ENCODE data around the gene NDUFS1.
A peak's percentile ranks its signal among the peaks of the same experiment; 100 is the strongest.
"Not testable (repeated sequence)": the region's sequence is repeated elsewhere in the genome, so short reads cannot be mapped to it uniquely, and the experiment has no call there.

NDUFS1 gene

DNA sequence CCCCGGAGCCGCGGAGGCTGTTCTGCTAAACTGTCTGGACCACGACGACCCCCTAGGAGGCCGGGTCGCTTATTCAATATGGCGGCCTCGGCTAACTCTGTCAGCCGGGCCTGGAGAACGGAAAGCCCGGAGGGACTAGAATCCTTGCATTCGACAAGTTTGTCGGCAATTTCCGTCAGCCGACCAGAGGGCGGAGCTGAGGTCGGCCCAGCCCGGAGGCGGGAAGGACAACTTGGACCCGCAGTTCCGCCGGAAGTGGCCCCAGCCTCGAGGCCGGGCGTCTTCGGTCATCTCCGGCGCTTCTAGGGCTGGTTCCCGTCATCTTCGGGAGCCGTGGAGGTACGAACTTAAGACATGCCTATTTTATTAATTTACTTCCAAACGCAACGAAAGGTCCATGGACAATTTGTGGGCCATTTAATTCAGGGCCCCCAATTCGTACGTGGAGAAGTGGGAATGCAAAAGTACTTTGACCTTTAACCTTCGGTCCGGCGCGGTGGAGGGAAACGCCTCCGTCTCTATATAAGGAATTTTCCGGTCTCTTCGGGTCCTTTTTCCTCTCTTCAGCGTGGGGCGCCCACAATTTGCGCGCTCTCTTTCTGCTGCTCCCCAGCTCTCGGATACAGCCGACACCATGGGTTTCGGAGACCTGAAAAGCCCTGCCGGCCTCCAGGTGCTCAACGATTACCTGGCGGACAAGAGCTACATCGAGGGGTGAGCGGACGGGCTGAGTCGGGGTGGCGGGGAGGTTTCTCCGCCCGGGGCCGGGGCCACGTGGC lies at the start of gene NDUFS1, which contains the start of gene EEF1B2:
NDUFS1 (minus strand) TSS at position 99 of the 779 bp plus-strand sequence. CDS start 5,766 bp downstream, outside the sequence.
EEF1B2 (plus strand) TSS at position 550 of the 779 bp plus-strand sequence; CDS start at position 635, 85 bp downstream.
- DNase-seq, result peak; percentile 97

DNA sequence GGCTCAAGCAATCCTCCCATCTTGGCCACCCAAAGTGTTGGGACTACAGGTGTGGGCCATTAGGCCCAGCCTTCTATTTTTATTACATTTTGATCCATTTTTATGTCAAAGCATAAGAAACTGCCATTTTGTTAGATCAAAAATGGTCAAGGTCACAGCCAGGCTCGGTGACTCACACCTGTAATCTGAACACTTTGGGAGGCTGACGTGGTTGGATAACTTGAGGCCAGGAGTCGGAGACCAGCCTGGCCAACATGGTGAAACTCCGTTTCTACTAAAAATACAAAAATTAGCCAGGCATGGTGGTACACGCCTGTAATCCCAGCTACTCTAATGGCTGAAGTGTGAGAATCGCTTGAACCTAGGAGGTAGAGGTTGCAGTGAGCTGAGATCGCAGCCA lies 49.7 kb upstream of the NDUFS1 start:
- no peak for DNase-seq

DNA sequence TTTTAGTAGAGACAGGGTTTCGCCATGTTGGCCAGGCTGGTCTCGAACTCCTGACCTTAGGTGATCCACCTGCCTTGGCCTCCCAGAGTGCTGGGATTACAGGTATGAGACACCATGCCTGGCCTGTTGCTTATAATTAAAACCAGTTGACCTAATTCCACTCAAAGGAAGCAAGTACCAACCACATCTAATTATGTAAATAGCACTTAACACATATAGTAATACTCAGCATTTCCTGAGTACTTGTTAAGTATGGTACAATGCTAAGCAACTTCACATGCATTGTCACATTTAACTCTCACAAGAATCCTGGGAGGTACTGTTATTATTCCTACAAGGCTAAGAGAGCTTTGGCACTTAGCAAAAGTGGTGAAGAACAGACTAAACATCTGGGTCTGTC lies 48.1 kb upstream of the NDUFS1 start:
- not testable (repeated sequence) for DNase-seq

DNA sequence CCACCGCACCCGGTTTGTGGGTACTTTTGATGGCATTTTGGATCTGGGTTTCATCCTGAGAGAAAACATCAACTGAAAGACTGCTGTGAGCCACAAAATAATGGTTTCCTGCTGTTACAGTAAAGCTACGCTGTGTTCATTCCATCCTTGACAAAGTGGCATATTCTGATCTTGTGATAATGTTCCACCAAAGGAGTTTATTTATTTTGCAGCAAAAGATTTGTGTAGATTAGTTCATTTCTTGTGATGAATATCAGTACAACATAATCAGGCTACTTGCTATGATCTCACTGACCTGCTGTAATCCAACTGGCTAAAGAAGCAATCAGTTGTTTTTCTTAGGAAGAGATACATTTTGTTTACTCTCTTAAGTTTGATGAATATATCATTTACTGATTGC lies 45.5 kb upstream of the NDUFS1 start:
- DNase-seq, result no peak

DNA sequence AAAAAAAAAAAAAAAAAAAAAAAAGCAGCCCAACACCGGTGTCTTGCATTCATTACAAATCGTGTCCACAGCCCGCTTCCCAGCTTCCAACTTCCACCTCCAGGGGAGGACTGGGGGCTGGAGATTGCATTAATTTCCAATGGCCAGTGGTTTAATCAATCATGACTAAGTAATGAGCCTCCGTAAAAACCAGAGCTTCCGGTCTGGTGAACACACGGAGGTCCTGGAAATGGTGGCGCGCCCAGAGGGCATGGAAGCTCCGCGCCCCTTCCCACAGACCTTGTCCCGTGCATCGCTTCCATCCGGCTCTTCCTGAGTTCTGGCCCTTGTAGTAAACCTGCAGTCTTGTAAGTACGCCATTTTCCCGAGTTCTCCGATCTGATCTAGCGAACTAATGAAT lies 44.1 kb upstream of the NDUFS1 start:
- DNase-seq, result no peak

DNA sequence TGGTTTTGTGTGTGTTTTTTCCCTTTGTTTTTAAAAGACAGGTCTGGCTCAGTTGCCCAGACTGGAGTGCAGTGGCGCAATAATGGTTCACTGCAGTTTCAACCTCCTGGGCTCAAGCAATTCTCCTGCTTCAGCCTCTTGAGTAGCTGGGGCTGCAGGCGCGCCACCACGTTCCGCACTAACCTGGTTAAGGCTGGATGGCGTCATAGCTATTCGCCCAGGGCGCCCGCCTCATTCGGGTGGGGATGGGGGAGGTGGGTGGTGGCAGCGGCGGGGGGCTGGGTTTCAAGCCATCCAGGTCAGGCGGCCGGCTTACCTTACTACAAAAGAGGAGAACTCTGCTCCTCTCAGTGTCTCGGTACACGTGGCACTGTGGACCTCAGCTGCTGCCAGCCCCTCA lies 43.2 kb upstream of the NDUFS1 start:
- no peak for DNase-seq

DNA sequence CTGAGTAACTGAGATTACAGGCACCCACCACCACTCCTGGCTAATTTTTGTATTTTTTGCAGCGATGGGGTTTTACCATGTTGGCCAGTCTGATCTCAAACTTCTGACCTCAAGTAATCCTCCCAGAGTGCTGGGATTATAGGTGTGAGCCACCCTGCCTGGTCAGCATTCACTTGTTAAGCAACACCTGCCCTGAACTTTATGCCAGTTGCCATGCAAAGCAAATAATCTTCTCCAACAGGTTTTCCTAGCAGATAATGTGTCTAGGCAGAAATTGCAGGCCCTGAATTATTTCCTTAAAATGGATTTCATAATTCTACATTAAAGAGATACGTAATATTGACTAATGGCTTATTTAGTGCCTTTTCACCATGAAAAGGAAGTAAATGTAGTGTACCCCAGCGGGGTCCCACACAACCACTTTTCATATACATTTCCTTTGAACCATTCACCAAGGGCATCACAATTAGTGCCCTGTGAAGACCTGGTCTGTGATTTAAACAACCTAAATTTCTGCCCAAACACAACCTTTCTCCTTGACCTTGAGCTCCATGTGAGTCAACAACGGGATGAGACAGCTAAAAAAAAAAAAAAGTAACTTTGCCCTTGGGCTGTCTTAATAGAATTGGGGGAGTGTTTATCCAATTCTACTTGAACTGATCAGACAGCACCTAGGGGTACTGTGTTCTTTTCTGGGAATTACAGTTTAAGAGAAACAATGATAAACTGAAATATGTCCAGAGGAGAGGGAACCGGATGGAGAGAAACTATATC lies 42.0 kb upstream of the NDUFS1 start:
- no peak for DNase-seq

DNA sequence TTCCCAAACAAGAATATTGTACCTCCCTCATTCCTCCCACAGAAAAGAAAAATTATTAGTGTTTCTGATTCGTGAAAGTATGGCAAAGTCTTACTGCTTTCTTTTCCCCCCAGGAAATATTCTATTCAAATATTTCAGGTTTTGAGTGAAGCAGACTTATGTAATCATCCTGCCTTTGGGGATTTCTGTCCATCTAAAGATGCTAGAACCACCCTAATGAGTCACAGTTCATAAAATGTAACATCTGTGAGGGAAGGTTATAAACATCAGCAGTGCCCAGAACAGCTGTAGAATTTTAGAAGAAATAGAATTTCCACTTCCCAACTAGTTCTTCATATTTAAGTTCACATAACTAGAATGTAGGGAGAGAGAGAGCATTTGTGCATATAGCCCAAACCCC lies 39.4 kb upstream of the NDUFS1 start:
- no peak for DNase-seq

DNA sequence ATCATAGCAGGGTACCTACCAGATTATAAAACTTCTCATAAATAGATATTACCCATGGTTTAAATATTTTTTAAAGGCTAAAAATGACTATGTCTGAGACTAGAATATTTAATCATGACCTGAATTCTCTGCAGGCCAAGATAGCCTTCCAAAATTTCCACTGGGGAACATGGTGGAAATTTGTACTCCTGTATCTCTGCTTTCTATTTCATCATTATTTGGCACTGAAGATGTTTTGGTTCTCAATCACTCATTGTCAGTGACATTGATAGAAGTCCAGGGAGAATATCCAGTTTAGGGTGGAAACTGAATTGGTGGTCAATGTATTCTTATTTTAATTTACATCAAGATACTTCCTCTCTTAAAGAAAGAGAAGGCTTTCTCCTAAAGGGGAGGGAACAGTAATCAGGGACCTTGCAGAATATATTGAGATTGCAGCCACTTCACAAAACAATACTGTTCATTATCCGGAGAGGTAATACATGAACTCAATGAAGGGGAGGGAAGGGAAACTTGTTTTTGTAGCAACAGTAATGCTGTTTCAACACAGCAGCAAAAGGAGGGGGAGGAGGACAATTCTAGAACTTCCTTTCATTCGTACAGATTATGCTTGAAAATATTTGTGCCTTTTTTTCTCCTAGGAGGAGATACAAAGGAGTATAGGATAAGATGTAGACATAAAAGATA lies 34.6 kb upstream of the NDUFS1 start:
- no peak for DNase-seq

DNA sequence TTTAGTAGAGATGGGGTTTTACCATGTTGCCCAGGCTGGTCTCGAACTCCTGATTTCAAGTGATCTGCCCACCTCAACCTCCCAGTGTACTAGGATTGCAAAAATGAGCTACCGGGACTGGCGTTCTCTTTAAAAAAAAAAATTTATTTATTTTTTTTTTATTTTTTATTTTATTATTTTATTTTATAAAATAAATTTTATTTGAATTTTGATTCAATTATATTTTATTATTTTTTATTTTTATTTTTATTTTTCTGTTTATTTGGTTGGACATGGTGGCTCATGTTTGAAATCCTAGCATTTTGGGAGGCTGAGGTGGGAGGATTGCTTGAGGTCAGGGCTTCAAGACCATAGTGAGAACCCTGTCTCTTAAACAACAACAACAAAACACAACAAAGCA lies 32.9 kb upstream of the NDUFS1 start:
- no peak for DNase-seq

DNA sequence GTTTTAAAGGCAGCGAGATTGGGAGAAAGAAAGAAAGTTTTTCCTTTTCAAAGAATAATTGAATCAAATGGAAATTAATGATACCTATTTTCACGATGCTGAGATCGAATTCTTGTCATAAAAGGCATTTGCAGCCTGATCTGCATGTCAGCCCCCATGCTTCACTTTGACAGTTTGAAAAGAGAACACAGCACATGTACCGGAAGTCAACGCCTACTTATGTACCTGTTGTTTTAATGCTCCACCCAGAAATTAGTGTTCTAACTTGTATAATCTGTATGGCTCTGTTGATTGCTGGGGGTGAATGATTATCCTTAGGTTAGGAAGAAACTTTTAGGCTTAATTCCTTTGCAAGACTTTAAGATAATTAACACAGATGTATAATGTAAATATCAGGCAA lies 31.4 kb upstream of the NDUFS1 start:
- no peak for DNase-seq

DNA sequence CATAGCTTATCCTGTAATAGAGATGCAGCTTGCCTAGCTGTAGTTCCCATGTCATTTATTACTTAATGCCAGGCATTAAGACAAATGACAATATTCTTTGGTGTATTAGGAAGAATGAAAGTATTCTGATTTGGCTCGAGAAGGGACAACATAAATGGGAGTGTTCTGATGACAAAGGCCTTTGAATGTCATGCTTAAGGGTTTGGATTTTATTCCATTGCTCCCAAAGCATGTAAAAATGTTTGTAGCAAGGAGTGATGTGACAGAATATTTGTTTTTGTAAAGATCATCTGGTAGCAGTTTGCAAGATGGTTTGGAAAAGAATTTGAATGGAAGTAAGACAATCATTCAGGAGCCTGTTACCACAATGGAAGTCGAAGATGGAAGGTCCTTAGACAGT lies 30.9 kb upstream of the NDUFS1 start:
- no peak for DNase-seq

DNA sequence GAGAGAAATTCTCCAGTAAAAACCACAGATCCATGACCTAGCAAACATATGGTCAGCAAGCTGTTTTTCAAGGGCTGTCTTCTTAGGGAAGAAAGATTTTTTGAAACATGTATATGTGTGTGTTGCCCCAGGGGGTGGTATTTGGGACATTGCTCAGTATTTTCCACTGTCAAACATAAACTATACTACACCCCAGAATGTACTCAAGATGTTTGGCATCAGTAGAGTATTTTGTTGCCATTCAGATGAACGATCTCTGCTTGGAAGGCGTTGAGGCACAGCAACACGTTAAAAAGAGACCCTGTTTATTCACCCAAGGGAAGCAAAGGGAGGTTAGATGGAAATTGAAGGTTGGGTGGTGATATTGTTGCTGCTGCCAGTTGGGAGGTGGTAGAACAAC lies 30.4 kb upstream of the NDUFS1 start:
- DNase-seq, result no peak

DNA sequence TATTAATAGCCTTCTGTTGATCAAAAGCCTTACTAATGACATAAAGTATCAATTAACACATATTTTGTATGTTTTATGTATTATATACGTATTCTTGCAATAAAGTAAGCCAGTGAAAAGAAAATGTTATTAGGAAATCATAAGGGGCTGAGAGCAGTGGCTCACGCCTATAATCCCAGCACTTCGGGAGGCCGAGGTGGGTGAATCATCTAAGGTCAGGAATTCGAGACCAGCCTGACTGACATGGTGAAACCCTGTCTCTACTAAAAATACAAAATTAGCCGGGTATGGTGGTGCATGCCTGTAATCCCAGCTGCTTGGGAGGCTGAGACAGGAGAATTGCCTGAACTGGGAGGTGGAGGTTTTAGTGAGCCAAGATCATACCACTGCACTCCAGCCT lies 22.3 kb upstream of the NDUFS1 start:
- DNase-seq, result not testable (repeated sequence)

DNA sequence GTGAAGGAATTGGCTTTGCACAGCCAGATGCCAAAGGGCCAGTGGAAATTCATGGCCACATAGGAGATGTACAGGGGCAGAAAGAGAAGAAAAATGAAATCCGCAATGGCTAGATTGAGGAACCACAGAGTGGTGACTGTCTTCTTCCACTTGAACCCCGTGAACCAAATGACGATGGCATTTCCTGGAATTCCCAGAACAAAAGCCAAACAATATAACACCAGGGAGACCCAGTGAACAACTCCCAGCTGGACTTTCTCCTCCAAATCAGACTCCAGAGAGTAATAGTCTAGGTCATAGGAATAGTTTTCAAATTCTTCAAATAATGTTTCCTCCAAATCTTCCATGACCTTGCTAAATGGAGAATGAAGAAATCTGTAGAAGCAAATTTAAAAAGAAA lies 17.7 kb upstream of the NDUFS1 start:
- no peak for DNase-seq

DNA sequence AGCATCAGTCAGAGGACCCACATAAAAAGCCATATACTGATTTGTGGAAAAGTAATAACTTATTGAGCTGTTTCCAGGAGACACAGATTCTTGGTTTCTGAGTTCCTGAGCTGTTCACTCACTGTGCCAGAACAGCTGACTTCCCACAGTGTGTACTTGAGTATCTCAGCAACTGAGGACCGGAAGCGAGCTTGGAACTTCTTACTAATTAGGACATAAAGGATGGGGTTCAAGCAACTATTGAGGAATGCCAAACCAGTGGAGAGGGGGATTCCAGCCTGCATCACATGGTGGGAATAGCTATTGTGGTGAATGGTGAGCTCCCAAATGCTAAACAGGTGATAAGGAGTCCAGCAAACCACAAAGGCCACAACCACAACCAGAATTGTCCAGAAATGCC lies 16.9 kb upstream of the NDUFS1 start:
- no peak for DNase-seq

DNA sequence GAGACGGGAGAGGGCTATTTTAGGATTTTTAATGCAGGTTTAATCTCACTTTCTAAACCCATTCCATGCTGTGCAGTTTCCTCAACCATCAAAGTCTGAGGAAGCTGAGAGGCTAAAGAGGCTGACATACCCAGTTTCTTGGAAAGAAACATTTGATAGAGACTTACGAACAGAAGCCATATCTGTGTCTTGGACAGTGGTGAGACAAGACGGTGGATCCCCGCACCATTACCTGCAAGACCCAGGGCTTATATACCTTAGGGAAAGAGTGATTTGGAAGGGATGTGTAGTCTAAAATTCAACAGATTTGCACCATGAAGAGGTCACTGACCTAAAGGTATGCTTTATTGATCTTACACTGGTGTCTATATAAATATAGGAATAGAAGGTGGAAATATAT lies 13.9 kb upstream of the NDUFS1 start:
- no peak for DNase-seq

DNA sequence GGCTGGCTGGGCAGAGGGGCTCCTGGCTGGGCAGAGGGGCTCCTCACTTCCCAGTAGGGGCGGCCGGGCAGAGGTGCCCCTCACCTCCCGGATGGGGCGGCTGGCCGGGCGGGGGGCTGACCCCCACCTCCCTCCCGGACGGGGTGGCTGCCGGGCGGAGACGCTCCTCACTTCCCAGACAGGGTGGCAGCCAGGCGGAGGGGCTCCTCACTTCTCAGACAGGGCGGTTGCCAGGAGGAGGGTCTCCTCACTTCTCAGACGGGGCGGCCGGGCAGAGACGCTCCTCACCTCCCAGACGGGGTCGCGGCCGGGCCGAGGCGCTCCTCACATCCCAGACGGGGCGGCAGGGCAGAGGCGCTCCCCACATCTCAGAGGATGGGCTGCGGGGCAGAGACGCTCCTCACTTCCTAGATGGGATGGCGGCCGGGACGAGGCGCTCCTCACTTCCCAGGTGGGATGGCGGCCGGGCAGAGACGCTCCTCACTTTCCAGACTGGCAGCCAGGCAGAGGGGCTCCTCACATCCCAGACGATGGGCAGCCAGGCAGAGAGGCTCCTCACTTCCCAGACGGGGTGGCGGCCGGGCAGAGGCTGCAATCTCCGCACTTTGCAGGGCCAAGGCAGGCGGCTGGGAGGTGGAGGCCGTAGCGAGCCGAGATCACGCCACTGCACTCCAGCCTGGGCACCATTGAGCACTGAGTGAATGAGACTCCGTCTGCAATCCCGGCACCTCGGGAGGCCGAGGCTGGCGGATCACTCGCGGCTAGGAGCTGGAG lies 12.6 kb upstream of the NDUFS1 start:
- DNase-seq, result not testable (repeated sequence)

DNA sequence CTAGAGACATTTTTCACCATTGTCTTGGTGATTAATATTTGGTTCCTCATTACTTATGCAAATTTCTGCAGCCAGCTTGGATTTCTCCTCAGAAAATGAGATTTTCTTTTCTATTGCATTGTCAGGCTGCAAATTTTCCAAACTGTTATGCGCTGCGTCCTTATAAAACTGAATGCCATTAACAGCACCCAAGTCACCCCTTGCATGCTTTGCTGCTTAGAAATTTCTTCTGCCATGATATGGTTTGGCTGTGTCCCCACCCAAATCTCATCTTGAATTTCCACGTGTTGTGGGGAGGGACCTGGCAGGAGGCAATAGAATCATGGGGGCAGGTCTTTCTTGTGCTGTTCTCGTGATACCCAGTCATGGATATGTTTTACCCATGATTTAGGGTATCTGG lies 9.0 kb upstream of the NDUFS1 start:
- DNase-seq, result not testable (repeated sequence)

DNA sequence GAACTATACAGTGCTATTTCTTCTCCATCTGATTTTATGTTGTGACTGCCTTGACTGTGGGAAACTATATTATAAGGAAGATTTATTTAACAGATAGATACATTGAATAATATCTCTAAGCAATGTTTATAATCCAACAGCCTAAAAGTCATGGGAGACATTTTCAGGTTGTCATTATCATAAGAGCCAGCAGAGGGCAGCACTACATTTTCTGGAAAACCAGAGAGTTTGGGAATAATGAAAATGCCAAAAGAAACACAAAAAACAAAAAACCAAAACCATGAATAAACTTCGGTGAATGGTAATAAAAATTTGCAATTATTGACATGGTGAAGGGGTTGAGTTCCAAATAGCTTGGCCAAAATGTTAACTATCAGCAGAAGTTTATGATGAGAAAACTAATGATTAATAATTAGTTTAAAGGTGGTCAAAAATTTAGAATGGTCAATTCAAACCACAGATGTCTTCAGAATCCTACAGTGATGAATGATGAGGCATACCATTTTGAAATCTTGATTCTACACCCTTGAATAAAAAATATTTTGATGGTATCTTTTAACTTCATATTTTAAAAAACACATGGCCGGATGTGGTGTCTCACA lies 5.1 kb upstream of the NDUFS1 start:
- peak; percentile 51 for DNase-seq

DNA sequence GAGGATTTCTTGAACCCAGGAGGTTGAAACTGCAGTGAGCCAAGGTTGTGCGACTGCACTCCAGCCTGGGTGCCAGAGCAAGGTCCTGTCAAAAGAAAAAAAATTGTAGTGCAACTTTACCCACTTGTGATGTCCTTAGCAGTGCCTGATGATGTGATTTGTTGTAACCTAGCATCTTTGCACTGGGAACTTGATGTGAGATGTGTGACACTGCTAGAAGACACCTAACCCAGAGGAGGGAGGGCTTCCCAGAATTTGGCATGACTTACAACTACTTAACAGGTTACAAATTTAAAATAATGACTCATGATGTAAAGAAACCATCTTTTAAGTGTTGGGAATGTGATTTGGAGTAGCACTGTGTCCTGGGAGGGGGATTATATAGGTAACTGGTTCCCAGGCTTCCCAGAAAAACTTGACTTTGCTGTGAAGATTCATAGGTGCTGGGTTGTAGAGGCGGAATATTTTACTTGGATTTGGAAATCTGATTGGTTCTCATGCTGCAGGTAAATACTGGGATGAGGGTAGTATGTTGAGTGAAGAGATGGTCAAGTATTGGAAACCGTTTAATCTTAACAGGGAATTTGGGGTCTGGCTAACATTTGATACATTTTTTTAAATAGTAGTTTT lies 4.1 kb upstream of the NDUFS1 start:
- no peak for DNase-seq

DNA sequence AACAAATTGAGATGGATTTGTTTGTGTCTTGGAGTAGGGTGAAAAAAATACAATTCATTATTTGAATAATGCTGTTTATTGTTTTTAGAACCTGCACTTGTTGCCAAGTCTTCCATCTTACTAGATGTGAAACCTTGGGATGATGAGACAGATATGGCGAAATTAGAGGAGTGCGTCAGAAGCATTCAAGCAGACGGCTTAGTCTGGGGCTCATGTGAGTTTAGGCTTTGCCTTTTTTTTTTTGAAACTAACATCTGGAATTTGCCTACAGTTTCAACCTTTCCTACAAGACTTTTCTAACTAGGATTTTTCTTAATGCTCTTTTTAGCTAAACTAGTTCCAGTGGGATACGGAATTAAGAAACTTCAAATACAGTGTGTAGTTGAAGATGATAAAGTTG lies 3.2 kb upstream of the NDUFS1 start:
- DNase-seq, result not testable (repeated sequence)
